Astrocyte (in vitro differentiated cells and primary cell): ENCODE measurements around the gene MYO5B.

Source experiments
- CTCF ChIP-seq: IDR thresholded peaks from 2 replicates; pipeline ENCODE4 v1.5.1; 2011; ENCODE audit warnings: low read depth, mild to moderate bottlenecking, inconsistent platforms, low read length, moderate library complexity; ENCODE audit not compliant: insufficient read depth
- EZH2 ChIP-seq: IDR thresholded peaks from 2 replicates; pipeline ENCODE4 v1.6.1; 2012; ENCODE audit warnings: mild to moderate bottlenecking, low read length, inconsistent platforms; ENCODE audit not compliant: insufficient read depth

- TF ChIP-seq CTCF (no peak), EZH2 (no peak)
Observed at GRCh38 chr18:49926106-49926745, 268.7 kb downstream of the MYO5B start.
